Mesendoderm (in vitro differentiated cells): Measurements from ENCODE around the gene DENND1A.
"Not testable (repeated sequence)": the region's sequence is repeated elsewhere in the genome, so short reads cannot be mapped to it uniquely, and the experiment has no call there.

Experiments
- DNase-seq: peaks from one replicate; pipeline ENCODE4 v3.0.0; 2013
- H2AK5ac ChIP-seq: 2 replicates; pipeline ENCODE4 v1.6.1; 2013; ENCODE audit warnings: low read length, inconsistent platforms
- H2BK120ac ChIP-seq: 2 replicates; pipeline ENCODE4 v1.6.1; 2013; ENCODE audit warnings: low read depth, mild to moderate bottlenecking, low read length, moderate library complexity, mixed read lengths
- H2BK15ac ChIP-seq: replicated peaks from 2 replicates; pipeline ENCODE4 v1.6.1; 2013; ENCODE audit warnings: low read depth, mild to moderate bottlenecking, moderate library complexity
- H2BK5ac ChIP-seq: 2 replicates; pipeline ENCODE4 v1.6.1; 2013; ENCODE audit warnings: low read length, inconsistent platforms
- H3K18ac ChIP-seq: 2 replicates; pipeline ENCODE4 v1.6.1; 2013; ENCODE audit warnings: mild to moderate bottlenecking, low read length, mixed read lengths
- H3K23ac ChIP-seq: one replicate; pipeline ENCODE4 v1.6.1; 2013; ENCODE audit warnings: low read length
- H3K27ac ChIP-seq: 2 replicates; pipeline ENCODE4 v1.5.1; 2013; ENCODE audit warnings: low read depth, mild to moderate bottlenecking, inconsistent platforms, low read length, moderate library complexity
- H3K27me3 ChIP-seq: 2 replicates; pipeline ENCODE4 v1.6.1; 2013; ENCODE audit warnings: low read length, control low read depth, mild to moderate bottlenecking, inconsistent platforms; ENCODE audit not compliant: insufficient read depth, poor library complexity
- H3K36me3 ChIP-seq: 2 replicates; pipeline ENCODE4 v1.6.1; 2013; ENCODE audit warnings: low read length, inconsistent platforms; ENCODE audit not compliant: control insufficient read depth, insufficient read depth
- H3K4ac ChIP-seq: one replicate; pipeline ENCODE4 v1.6.1; 2013; ENCODE audit warnings: low read depth, mild to moderate bottlenecking, low read length, moderate library complexity
- H3K4me1 ChIP-seq: 2 replicates; pipeline ENCODE4 v1.6.1; 2013; ENCODE audit warnings: low read depth, low read length, inconsistent platforms; ENCODE audit not compliant: control insufficient read depth
- H3K4me2 ChIP-seq: 2 replicates; pipeline ENCODE4 v1.6.1; 2013; ENCODE audit warnings: low read length
- H3K4me3 ChIP-seq: 2 replicates; pipeline ENCODE4 v1.5.1; 2013; ENCODE audit warnings: mild to moderate bottlenecking, low read length
- H3K56ac ChIP-seq: one replicate; pipeline ENCODE4 v1.6.1; 2013; ENCODE audit warnings: low read length
- H3K79me1 ChIP-seq: 2 replicates; pipeline ENCODE4 v1.6.1; 2013; ENCODE audit warnings: low read length, inconsistent platforms
- H3K79me2 ChIP-seq: 2 replicates; pipeline ENCODE4 v1.6.1; 2013; ENCODE audit warnings: mild to moderate bottlenecking, low read length; ENCODE audit not compliant: control insufficient read depth, insufficient read depth
- H3K9ac ChIP-seq: 2 replicates; pipeline ENCODE4 v1.6.1; 2013; ENCODE audit warnings: low read length, inconsistent platforms
- H4K5ac ChIP-seq: one replicate; pipeline ENCODE4 v1.6.1; 2013; ENCODE audit warnings: low read length
- H4K8ac ChIP-seq: one replicate; pipeline ENCODE4 v1.6.1; 2013; ENCODE audit warnings: low read depth, mild to moderate bottlenecking, control low read depth, low read length, moderate library complexity
- WGBS: extraction: QIAGEN DNeasy Blood & Tissue Kit; methylation state at CpG from one replicate; pipeline ENCODE4 v1.1.7; 2013; ENCODE audit warnings: low lambda C conversion rate, missing lambda C conversion rate; ENCODE audit not compliant: insufficient coverage; ENCODE audit errors: extremely low coverage; 5-methylcytosine and 5-hydroxymethylcytosine counted together

DENND1A gene

GRCh38 chr9:123893115-123893514 is 36.8 kb downstream of the DENND1A start:
- peak; percentile 11 for DNase-seq
- no peak overlapping the region for H3K4ac ChIP-seq
- no peaks in the 10 kb centered on the region for H3K27me3 ChIP-seq
- no peak overlapping the region for H4K8ac ChIP-seq
- peaks cover 3% of the 10 kb centered on the region for H3K4me1 ChIP-seq
- H2BK15ac ChIP-seq = no peak overlapping the region
- no peak overlapping the region for H2AK5ac ChIP-seq
- H3K56ac ChIP-seq = no peak overlapping the region
- no peaks in the 10 kb centered on the region for H3K79me2 ChIP-seq
- H3K4me3 ChIP-seq = no peak overlapping the region
- H3K27ac ChIP-seq = no peak overlapping the region
- WGBS = no CpG with 5 or more reads among the region's 3 CpGs
- no peak overlapping the region for H2BK5ac ChIP-seq
- H3K18ac ChIP-seq = no peak overlapping the region
- H4K5ac ChIP-seq = no peak overlapping the region
- H3K9ac ChIP-seq = no peak overlapping the region
- H3K79me1 ChIP-seq = no peaks in the 10 kb centered on the region
- no peaks in the 10 kb centered on the region for H3K36me3 ChIP-seq
- no peak overlapping the region for H3K4me2 ChIP-seq
- H3K23ac ChIP-seq = no peak overlapping the region
- no peak overlapping the region for H2BK120ac ChIP-seq

GRCh38 chr9:123887837-123888236 is 42.1 kb downstream of the DENND1A start:
- no peak overlapping the region for H3K18ac ChIP-seq
- H3K9ac ChIP-seq = no peak overlapping the region
- no peak overlapping the region for H3K27ac ChIP-seq

GRCh38 chr9:123885834-123886233 is 44.1 kb downstream of the DENND1A start:
- not testable (repeated sequence) for H3K4me1 ChIP-seq, H3K79me1 ChIP-seq, H3K36me3 ChIP-seq, H2BK15ac ChIP-seq, H3K27me3 ChIP-seq, H3K4me2 ChIP-seq, H3K4me3 ChIP-seq, H4K5ac ChIP-seq, H3K18ac ChIP-seq, H3K27ac ChIP-seq, H3K23ac ChIP-seq, H4K8ac ChIP-seq, H3K4ac ChIP-seq, H3K9ac ChIP-seq, H2AK5ac ChIP-seq, H2BK5ac ChIP-seq, H3K56ac ChIP-seq, DNase-seq, H3K79me2 ChIP-seq, H2BK120ac ChIP-seq
- no CpG with 5 or more reads among the region's 6 CpGs for WGBS

More at GRCh38 chr9:123887837-123888236, 42.1 kb downstream of the DENND1A start:
- H3K56ac ChIP-seq = no peak overlapping the region
- H3K4me2 ChIP-seq = no peak overlapping the region
- no peak overlapping the region for H3K23ac ChIP-seq
- no peaks in the 10 kb centered on the region for H3K36me3 ChIP-seq
- H4K8ac ChIP-seq = no peak overlapping the region
- no peak overlapping the region for H2BK5ac ChIP-seq
- H3K4me3 ChIP-seq = no peak overlapping the region
- no CpG with 5 or more reads among the region's 1 CpG for WGBS
- H3K79me2 ChIP-seq = no peaks in the 10 kb centered on the region
- H2BK120ac ChIP-seq = no peak overlapping the region
- no peak overlapping the region for H3K4ac ChIP-seq
- H3K4me1 ChIP-seq = no peaks in the 10 kb centered on the region
- H3K27me3 ChIP-seq = no peaks in the 10 kb centered on the region
- H4K5ac ChIP-seq = no peak overlapping the region
- no peak for DNase-seq
- H2BK15ac ChIP-seq = no peak overlapping the region
- no peaks in the 10 kb centered on the region for H3K79me1 ChIP-seq
- H2AK5ac ChIP-seq = no peak overlapping the region

GRCh38 chr9:123883634-123884033 is 46.3 kb downstream of the DENND1A start:
- no peaks in the 10 kb centered on the region for H3K4me1 ChIP-seq
- no peak overlapping the region for H2BK15ac ChIP-seq
- no peak overlapping the region for H2BK120ac ChIP-seq
- no peak overlapping the region for H3K4me3 ChIP-seq
- H3K27ac ChIP-seq = no peak overlapping the region
- H3K18ac ChIP-seq = no peak overlapping the region
- H4K5ac ChIP-seq = no peak overlapping the region
- no peaks in the 10 kb centered on the region for H3K36me3 ChIP-seq
- no peak overlapping the region for H4K8ac ChIP-seq
- H3K23ac ChIP-seq = no peak overlapping the region
- no CpG with 5 or more reads among the region's 1 CpG for WGBS
- H3K4me2 ChIP-seq = no peak overlapping the region
- H3K4ac ChIP-seq = no peak overlapping the region
- H2AK5ac ChIP-seq = no peak overlapping the region
- H3K27me3 ChIP-seq = no peaks in the 10 kb centered on the region
- H3K79me1 ChIP-seq = no peaks in the 10 kb centered on the region
- H2BK5ac ChIP-seq = no peak overlapping the region
- H3K56ac ChIP-seq = no peak overlapping the region
- H3K9ac ChIP-seq = no peak overlapping the region
- no peak for DNase-seq
- no peaks in the 10 kb centered on the region for H3K79me2 ChIP-seq

- no peak overlapping the region for H3K4me2 ChIP-seq
- H3K79me2 ChIP-seq = no peaks in the 10 kb centered on the region
- no peak overlapping the region for H2BK5ac ChIP-seq
- no peak overlapping the region for H3K56ac ChIP-seq
- no peak overlapping the region for H3K23ac ChIP-seq
- H3K4me1 ChIP-seq = no peaks in the 10 kb centered on the region
- H3K4ac ChIP-seq = no peak overlapping the region
- no peaks in the 10 kb centered on the region for H3K36me3 ChIP-seq
- H3K27me3 ChIP-seq = no peaks in the 10 kb centered on the region
- no peak overlapping the region for H2BK120ac ChIP-seq
- H4K5ac ChIP-seq = no peak overlapping the region
- H2BK15ac ChIP-seq = no peak overlapping the region
- DNase-seq = no peak
- H3K18ac ChIP-seq = no peak overlapping the region
- no peak overlapping the region for H3K27ac ChIP-seq
- WGBS = no CpG with 5 or more reads among the region's 4 CpGs
- no peak overlapping the region for H3K4me3 ChIP-seq
- no peak overlapping the region for H2AK5ac ChIP-seq
- no peak overlapping the region for H3K9ac ChIP-seq
- H3K79me1 ChIP-seq = no peaks in the 10 kb centered on the region
- H4K8ac ChIP-seq = no peak overlapping the region
These were observed 48.3 kb downstream of the DENND1A start for GRCh38 chr9:123881604-123882003.

GRCh38 chr9:123880420-123880819 is 49.5 kb downstream of the DENND1A start:
- Histone ChIP-seq H3K4me2 (no peak overlapping the region), H4K8ac (no peak overlapping the region), H3K56ac (no peak overlapping the region), H3K23ac (no peak overlapping the region), H4K5ac (no peak overlapping the region), H3K79me1 (no peaks in the 10 kb centered on the region), H3K9ac (no peak overlapping the region), H3K18ac (no peak overlapping the region), H3K36me3 (no peaks in the 10 kb centered on the region), H3K4me1 (no peaks in the 10 kb centered on the region), H3K4ac (no peak overlapping the region), H3K79me2 (no peaks in the 10 kb centered on the region), H3K27ac (no peak overlapping the region), H2AK5ac (no peak overlapping the region), H3K27me3 (no peaks in the 10 kb centered on the region), H3K4me3 (no peak overlapping the region), H2BK15ac (no peak overlapping the region), H2BK5ac (no peak overlapping the region), H2BK120ac (no peak overlapping the region)
- DNase-seq = no peak
- no CpG with 5 or more reads among the region's 3 CpGs for WGBS
